Gastroesophageal sphincter (tissue), 3 donors: Measurements from ENCODE around the gene APLF.
"Not testable (repeated sequence)": the region's sequence is repeated elsewhere in the genome, so short reads cannot be mapped to it uniquely, and the experiment has no call there.

Experiments
- CTCF ChIP-seq, 4 experiments: fragments of 200-600 bp in 2 of 4; fragments of 450-650 bp in 2 of 4; sonication (generic) in 1 of 4; IDR thresholded peaks; one replicate each; pipeline ENCODE4 v1.5.1; 2017 to 2019; ENCODE audit warnings: antibody characterized with exemption in 4 of 4, mild to moderate bottlenecking in 2 of 4, moderate library complexity in 2 of 4
- EP300 ChIP-seq: sonication (generic); formaldehyde crosslinking; IDR thresholded peaks from one replicate; pipeline ENCODE4 v1.6.1; 2017; ENCODE audit warnings: antibody characterized with exemption, mild to moderate bottlenecking
- POLR2A ChIP-seq, 2 donors: fragments of 450-650 bp; IDR thresholded peaks; one replicate each; pipeline ENCODE4 v1.6.1; 2017; ENCODE audit warnings: antibody characterized with exemption in 2 of 2, mild to moderate bottlenecking in 2 of 2, moderate library complexity in 1 of 2
- POLR2AphosphoS5 ChIP-seq: sonication (generic); formaldehyde crosslinking; IDR thresholded peaks from one replicate; pipeline ENCODE4 v1.6.1; 2017; ENCODE audit warnings: antibody characterized with exemption

GRCh38 chr2:68600495-68600894, 133.1 kb downstream of the APLF start:
- not testable (repeated sequence) for TF ChIP-seq CTCF (IDR thresholded peaks at IDR 0.05); POLR2A (IDR thresholded peaks at IDR 0.05); EP300; POLR2AphosphoS5
